HG02938 (cell line): ENCODE results near the gene DOCK4.
A peak's percentile ranks its signal among the peaks of the same experiment; 100 is the strongest.

Experiments
- ATAC-seq: cut with Tn5 transposase; IDR thresholded peaks from one replicate; pipeline ENCODE4 v1.9.1; 2021; ENCODE audit warnings: mild to moderate bottlenecking, moderate library complexity; ENCODE audit not compliant: unreplicated experiment

DOCK4 gene

GRCh38 chr7:112082306-112082705, 123.9 kb downstream of the DOCK4 start:
- no peak for ATAC-seq

GRCh38 chr7:112081778-112082177, 124.4 kb downstream of the DOCK4 start:
- no peak for ATAC-seq

GRCh38 chr7:112080978-112081377, 125.2 kb downstream of the DOCK4 start:
- ATAC-seq = peak; percentile 29

GRCh38 chr7:112080441-112080840, 125.8 kb downstream of the DOCK4 start:
- peak; percentile 87 for ATAC-seq

- no peak for ATAC-seq
Measured at GRCh38 chr7:112079673-112080072, 126.5 kb downstream of the DOCK4 start.

GRCh38 chr7:112079122-112079521, 127.1 kb downstream of the DOCK4 start:
- no peak for ATAC-seq

- ATAC-seq = no peak
Measured at GRCh38 chr7:112076324-112076723, 129.9 kb downstream of the DOCK4 start.

- ATAC-seq = no peak
Measured at GRCh38 chr7:112074464-112074863, 131.7 kb downstream of the DOCK4 start.

GRCh38 chr7:112073530-112073929, 132.7 kb downstream of the DOCK4 start:
- ATAC-seq = no peak

- no peak for ATAC-seq
Measured at GRCh38 chr7:112072541-112073245, 133.5 kb downstream of the DOCK4 start.

GRCh38 chr7:112071856-112072255, 134.3 kb downstream of the DOCK4 start:
- ATAC-seq = no peak

GRCh38 chr7:112070674-112071256, 135.4 kb downstream of the DOCK4 start:
- ATAC-seq = no peak

GRCh38 chr7:112069879-112070321, 136.3 kb downstream of the DOCK4 start:
- ATAC-seq = no peak

GRCh38 chr7:112068967-112069366, 137.2 kb downstream of the DOCK4 start:
- no peak for ATAC-seq

- ATAC-seq = no peak
Measured at GRCh38 chr7:112067632-112068540, 138.3 kb downstream of the DOCK4 start.

GRCh38 chr7:112067200-112067599, 139.0 kb downstream of the DOCK4 start:
- ATAC-seq = no peak

GRCh38 chr7:112065758-112066157, 140.4 kb downstream of the DOCK4 start:
- no peak for ATAC-seq

- no peak for ATAC-seq
Measured at GRCh38 chr7:112064627-112065385, 141.4 kb downstream of the DOCK4 start.

- ATAC-seq = no peak
Measured at GRCh38 chr7:112063974-112064373, 142.2 kb downstream of the DOCK4 start.

- ATAC-seq = no peak
Measured at GRCh38 chr7:112061051-112061450, 145.1 kb downstream of the DOCK4 start.

GRCh38 chr7:112060625-112061024, 145.6 kb downstream of the DOCK4 start:
- ATAC-seq = no peak
